Esophagus squamous epithelium (tissue), 5 donors: Measurements from ENCODE around the gene MSH6. TPM values are rescaled to one million over a fixed set of nuclear protein-coding genes. Genes with fewer than 3 reads are reported as not detected.

Experiments
- DNase-seq: peaks from one replicate; lab custom pipeline; 2025; lab: John Stamatoyannopoulos, UW
- H3K27ac ChIP-seq, 4 donors: fragments of 200-600 bp; sonication (generic); one replicate each; pipeline ENCODE4 v1.5.1; 2016 to 2019; ENCODE audit warnings: mild to moderate bottlenecking in 1 of 4
- H3K27me3 ChIP-seq, 4 donors: fragments of 200-600 bp; sonication (generic); 1 replicate in 3 of 4; 2 replicates in 1 of 4; pipeline versions ENCODE4 v1.5.1 to v1.6.0; 2017 to 2021; ENCODE audit warnings: antibody characterized with exemption in 1 of 4
- H3K36me3 ChIP-seq, 3 donors: fragments of 200-600 bp; sonication (generic); one replicate each; pipeline ENCODE4 v1.5.1; 2016 to 2019
- H3K4me1 ChIP-seq, 3 donors: fragments of 200-600 bp; sonication (generic); one replicate each; pipeline ENCODE4 v1.5.1; 2017 to 2019
- H3K4me3 ChIP-seq, 4 donors: fragments of 200-600 bp; sonication (generic); 1 replicate in 3 of 4; 2 replicates in 1 of 4; pipeline ENCODE4 v1.5.1; 2016 to 2019; ENCODE audit warnings: mild to moderate bottlenecking in 2 of 4, moderate library complexity in 1 of 4
- H3K9me3 ChIP-seq, 3 donors: fragments of 200-600 bp; sonication (generic); one replicate each; pipeline ENCODE4 v1.5.1; 2016 to 2019
- CTCF ChIP-seq, 6 experiments: fragments of 450-650 bp in 4 of 6; fragments of 200-600 bp in 2 of 6; sonication (generic) in 2 of 6; IDR thresholded peaks; one replicate each; pipeline ENCODE4 v1.5.1; 2016 to 2019; ENCODE audit warnings: antibody characterized with exemption in 6 of 6, mild to moderate bottlenecking in 4 of 6, moderate library complexity in 4 of 6
- POLR2A ChIP-seq, 4 donors: fragments of 450-650 bp; IDR thresholded peaks; one replicate each; pipeline ENCODE4 v1.6.1; 2017; ENCODE audit warnings: antibody characterized with exemption in 4 of 4, mild to moderate bottlenecking in 4 of 4, moderate library complexity in 3 of 4
- WGBS, 2 donors: methylation state at CpG; one replicate each; pipeline ENCODE4 v1.1.5; 2018; 5-methylcytosine and 5-hydroxymethylcytosine counted together
- intact Hi-C: fragments of 100-400 bp; cut with DNase I; formaldehyde crosslinking; loops from one replicate; pipeline ENCODE4 v1.15.0; 2022
- total RNA-seq, 4 donors: library from RNA; depleted of rRNA; stranded (reverse); fragments of >200 nt; gene quantifications; one replicate each; pipeline ENCODE4 v1.1.0, GENCODE V29; 2016
- donor health status: DM: yes; HTN: yes; CAD: no.

The MSH6 gene
- total RNA-seq, 4 donors from 2014 or later, result 22.7 to 29.5 (median 25.4) TPM

GRCh38 chr2:47838249-47838648 is 55.3 kb downstream of the MSH6 start:
- no peak overlapping the region for H3K4me3 ChIP-seq
- WGBS, 2 donors, result 83 to 92% methylated on average over 1 of the region's 1 CpG
- intact Hi-C loops, result no loop called here

GRCh38 chr2:47838686-47839085 is 55.7 kb downstream of the MSH6 start:
- Histone ChIP-seq H3K27ac (no peak overlapping the region), H3K36me3 (peaks cover 0 to 62% (median 26%) of the 10 kb centered on the region in 3 donors), H3K4me3 (no peak overlapping the region), H3K9me3 (no peaks in the 10 kb centered on the region), H3K4me1 (peaks cover 0 to 9% (median 0%) of the 10 kb centered on the region in 3 donors), H3K27me3 (no peaks in the 10 kb centered on the region)
- TF ChIP-seq POLR2A (IDR thresholded peaks at IDR 0.05) (no peak), CTCF (IDR thresholded peaks at IDR 0.05) (no peak)
- no peak for DNase-seq
- intact Hi-C loops, result no loop called here
- WGBS, 2 donors, result 68 to 72% methylated on average over 4 of the region's 4 CpGs

More at GRCh38 chr2:47838249-47838648, 55.3 kb downstream of the MSH6 start:
- TF ChIP-seq CTCF (IDR thresholded peaks at IDR 0.05) (no peak), POLR2A (IDR thresholded peaks at IDR 0.05) (no peak)
- Histone ChIP-seq H3K36me3 (peaks cover 0 to 67% (median 27%) of the 10 kb centered on the region in 3 donors), H3K27ac (no peak overlapping the region), H3K27me3 (no peaks in the 10 kb centered on the region), H3K4me1 (peaks cover 0 to 5% (median 0%) of the 10 kb centered on the region in 3 donors), H3K9me3 (no peaks in the 10 kb centered on the region)
- DNase-seq, result no peak

GRCh38 chr2:47842846-47843245 is 59.9 kb downstream of the MSH6 start:
- intact Hi-C loops, result no loop called here
- 83 to 88% methylated on average over 3 of the region's 3 CpGs for WGBS, 2 donors
- DNase-seq, result no peak

GRCh38 chr2:47843407-47843806 is 60.5 kb downstream of the MSH6 start:
- H3K36me3 ChIP-seq, result peaks cover 0 to 25% (median 0%) of the 10 kb centered on the region in 3 donors
- WGBS, 2 donors, result 100% methylated on average over 1 of the region's 1 CpG
- no peak for DNase-seq
- peaks cover 0 to 29% (median 5%) of the 10 kb centered on the region in 3 donors for H3K4me1 ChIP-seq
- TF ChIP-seq POLR2A (IDR thresholded peaks at IDR 0.05), result no peak
- TF ChIP-seq CTCF (IDR thresholded peaks at IDR 0.05), result no peak
- no peak overlapping the region for H3K4me3 ChIP-seq
- no peaks in the 10 kb centered on the region for H3K27me3 ChIP-seq
- intact Hi-C loops, result no loop called here
- no peak overlapping the region for H3K27ac ChIP-seq
- H3K9me3 ChIP-seq, result no peaks in the 10 kb centered on the region

More at GRCh38 chr2:47842846-47843245, 59.9 kb downstream of the MSH6 start:
- no peak overlapping the region for H3K27ac ChIP-seq
- H3K9me3 ChIP-seq, result no peaks in the 10 kb centered on the region
- peaks cover 0 to 29% (median 5%) of the 10 kb centered on the region in 3 donors for H3K4me1 ChIP-seq
- H3K27me3 ChIP-seq, result no peaks in the 10 kb centered on the region
- TF ChIP-seq POLR2A (IDR thresholded peaks at IDR 0.05) (no peak), CTCF (IDR thresholded peaks at IDR 0.05) (no peak)
- H3K36me3 ChIP-seq, result peaks cover 0 to 31% (median 2%) of the 10 kb centered on the region in 3 donors
- H3K4me3 ChIP-seq, result no peak overlapping the region

- Histone ChIP-seq H3K27ac (no peak overlapping the region), H3K27me3 (no peaks in the 10 kb centered on the region), H3K4me1 (peaks cover 0 to 29% (median 5%) of the 10 kb centered on the region in 3 donors), H3K4me3 (no peak overlapping the region), H3K9me3 (no peaks in the 10 kb centered on the region), H3K36me3 (peaks cover 0 to 18% (median 0%) of the 10 kb centered on the region in 3 donors)
- no peak for DNase-seq
- no peak for TF ChIP-seq CTCF (IDR thresholded peaks at IDR 0.05)
- no peak for TF ChIP-seq POLR2A (IDR thresholded peaks at IDR 0.05)
- intact Hi-C loops, result no loop called here
- 92 to 93% methylated on average over 2 of the region's 2 CpGs for WGBS, 2 donors
Observed at GRCh38 chr2:47844162-47844561, 61.2 kb downstream of the MSH6 start.
